ENCODE data around the gene DDX1. TPM values are rescaled to one million over a fixed set of nuclear protein-coding genes. Genes with fewer than 3 reads are reported as not detected.

Gene DDX1
- total RNA-seq, 1 experiment from 2014 or later: 115 TPM

DNA sequence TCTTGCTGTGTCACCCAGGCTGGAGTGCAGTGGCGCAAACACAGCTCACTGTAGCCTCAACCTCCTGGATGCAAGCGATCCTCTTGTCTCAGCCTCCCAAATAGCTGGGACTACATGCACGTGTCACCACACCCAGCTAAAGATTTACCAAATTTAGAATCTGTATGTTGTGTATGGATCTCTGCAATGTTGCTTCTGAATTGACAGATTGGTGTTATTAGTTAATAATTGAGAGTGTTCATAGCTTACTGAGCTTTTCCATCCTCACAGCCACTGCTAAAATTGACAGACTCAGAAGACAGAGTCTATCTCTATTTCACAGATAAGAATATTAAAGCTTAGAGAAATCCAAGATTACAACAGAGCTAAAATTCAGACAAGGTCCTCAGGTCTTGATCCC is 26.3 kb upstream of the DDX1 start (continued):
- TF ChIP-seq, protein P1, sequence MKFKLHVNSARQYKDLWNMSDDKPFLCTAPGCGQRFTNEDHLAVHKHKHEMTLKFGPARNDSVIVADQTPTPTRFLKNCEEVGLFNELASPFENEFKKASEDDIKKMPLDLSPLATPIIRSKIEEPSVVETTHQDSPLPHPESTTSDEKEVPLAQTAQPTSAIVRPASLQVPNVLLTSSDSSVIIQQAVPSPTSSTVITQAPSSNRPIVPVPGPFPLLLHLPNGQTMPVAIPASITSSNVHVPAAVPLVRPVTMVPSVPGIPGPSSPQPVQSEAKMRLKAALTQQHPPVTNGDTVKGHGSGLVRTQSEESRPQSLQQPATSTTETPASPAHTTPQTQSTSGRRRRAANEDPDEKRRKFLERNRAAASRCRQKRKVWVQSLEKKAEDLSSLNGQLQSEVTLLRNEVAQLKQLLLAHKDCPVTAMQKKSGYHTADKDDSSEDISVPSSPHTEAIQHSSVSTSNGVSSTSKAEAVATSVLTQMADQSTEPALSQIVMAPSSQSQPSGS (CRISPR knock-in tag; IDR thresholded peaks at IDR 0.05; ENCODE audit: borderline replicate concordance, low read depth): no peak
- TF ChIP-seq, protein P2, sequence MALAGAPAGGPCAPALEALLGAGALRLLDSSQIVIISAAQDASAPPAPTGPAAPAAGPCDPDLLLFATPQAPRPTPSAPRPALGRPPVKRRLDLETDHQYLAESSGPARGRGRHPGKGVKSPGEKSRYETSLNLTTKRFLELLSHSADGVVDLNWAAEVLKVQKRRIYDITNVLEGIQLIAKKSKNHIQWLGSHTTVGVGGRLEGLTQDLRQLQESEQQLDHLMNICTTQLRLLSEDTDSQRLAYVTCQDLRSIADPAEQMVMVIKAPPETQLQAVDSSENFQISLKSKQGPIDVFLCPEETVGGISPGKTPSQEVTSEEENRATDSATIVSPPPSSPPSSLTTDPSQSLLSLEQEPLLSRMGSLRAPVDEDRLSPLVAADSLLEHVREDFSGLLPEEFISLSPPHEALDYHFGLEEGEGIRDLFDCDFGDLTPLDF (CRISPR knock-in tag; IDR thresholded peaks at IDR 0.05): no peak
- TF ChIP-seq, protein P3, sequence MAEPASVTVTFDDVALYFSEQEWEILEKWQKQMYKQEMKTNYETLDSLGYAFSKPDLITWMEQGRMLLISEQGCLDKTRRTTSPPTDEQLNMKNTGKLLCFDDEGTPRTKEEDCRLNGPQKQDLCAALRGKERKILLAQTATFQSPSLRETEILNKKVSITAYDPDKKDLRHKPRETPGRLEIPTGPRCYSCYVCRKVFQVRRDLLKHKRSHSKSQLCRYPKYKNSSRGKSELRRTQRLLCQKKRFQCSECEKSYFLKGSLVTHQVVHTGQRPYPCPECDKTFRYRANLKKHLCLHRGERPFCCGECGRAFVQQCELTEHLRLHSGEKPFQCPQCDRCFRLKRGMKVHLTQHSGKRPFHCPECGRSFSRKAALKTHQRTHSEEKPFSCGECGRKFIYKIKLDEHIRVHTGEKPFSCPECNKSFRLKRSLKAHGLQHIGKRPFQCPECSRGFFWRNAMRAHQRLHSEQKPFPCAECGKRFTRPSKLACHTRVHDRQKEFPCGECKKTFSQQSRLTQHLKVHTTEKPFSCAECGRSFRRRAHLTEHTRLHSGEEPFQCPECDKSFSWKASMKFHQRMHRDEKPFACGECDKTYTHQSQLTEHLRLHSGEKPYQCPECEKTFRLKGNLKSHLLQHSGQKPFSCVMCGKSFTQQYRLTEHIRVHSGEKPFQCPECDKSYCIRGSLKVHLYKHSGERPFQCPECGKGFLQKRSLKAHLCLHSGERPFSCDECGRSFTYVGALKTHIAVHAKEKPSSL (CRISPR knock-in tag; conservative IDR thresholded peaks at IDR 0.05): no peak
- TF ChIP-seq ZNF121 (CRISPR knock-in tag; IDR thresholded peaks at IDR 0.05): no peak

DNA sequence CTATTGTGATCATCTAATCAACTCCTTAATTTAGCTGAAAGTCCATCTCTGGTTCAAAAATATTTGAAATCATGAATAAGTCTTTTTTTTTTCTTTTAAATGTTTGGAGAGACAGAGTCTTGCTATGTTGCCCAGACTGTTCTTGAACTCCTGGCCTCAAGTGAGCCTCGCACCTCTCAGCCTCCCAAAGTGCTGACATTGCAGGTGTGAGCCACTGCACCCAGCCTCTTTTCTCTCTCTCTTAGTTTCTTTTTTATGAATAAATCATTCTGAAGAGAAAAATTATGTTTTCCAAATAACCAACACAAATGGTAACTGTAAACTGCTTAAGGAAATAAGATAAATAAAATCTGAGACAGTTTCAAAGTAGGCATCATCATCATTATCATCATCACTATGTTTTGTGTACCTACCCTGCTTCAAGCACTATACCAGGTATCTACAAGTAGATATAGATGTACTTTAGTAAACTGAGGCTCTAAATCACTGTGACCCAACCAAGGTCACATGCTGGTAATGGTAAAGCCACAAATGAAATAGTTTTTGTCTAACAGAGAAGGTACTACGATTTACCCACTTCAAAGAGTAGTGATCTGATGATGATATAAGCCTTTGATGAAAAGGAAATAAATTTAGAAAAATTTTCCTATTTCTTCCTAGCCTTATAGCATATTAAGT is 25.5 kb upstream of the DDX1 start:
- Mint-ChIP-seq H3K36me3 (no peaks in the 10 kb centered on the region), H3K4me3 (no peak overlapping the region), H3K9me3 (no peaks in the 10 kb centered on the region), H3K27ac (no peak overlapping the region), H3K27me3 (ENCODE audit: low read depth) (peaks cover 6% of the 10 kb centered on the region), H3K4me1 (peaks cover 10% of the 10 kb centered on the region)
- DNase-seq (ENCODE audit: low spot score) (no peak), ATAC-seq (no peak)
- ChIA-PET CTCF (interaction anchor here (1.0 to 1.1 kb wide), 2 partner anchors 11 kb away, joined by 5 to 7 read pairs; no protein-coding TSS in a partner anchor), POLR2A (no interaction called here)
- TF ChIP-seq ZNF423 (CRISPR knock-in tag; IDR thresholded peaks at IDR 0.05) (no peak), ZBTB21 (CRISPR knock-in tag; IDR thresholded peaks at IDR 0.05; ENCODE audit: borderline replicate concordance) (no peak), MYBL2 (CRISPR knock-in tag; IDR thresholded peaks at IDR 0.05) (no peak), ESRRA (CRISPR knock-in tag; IDR thresholded peaks at IDR 0.05; ENCODE audit: borderline replicate concordance) (no peak), ZNF138 (CRISPR knock-in tag; conservative IDR thresholded peaks at IDR 0.05) (no peak)
- TF ChIP-seq, protein P4, sequence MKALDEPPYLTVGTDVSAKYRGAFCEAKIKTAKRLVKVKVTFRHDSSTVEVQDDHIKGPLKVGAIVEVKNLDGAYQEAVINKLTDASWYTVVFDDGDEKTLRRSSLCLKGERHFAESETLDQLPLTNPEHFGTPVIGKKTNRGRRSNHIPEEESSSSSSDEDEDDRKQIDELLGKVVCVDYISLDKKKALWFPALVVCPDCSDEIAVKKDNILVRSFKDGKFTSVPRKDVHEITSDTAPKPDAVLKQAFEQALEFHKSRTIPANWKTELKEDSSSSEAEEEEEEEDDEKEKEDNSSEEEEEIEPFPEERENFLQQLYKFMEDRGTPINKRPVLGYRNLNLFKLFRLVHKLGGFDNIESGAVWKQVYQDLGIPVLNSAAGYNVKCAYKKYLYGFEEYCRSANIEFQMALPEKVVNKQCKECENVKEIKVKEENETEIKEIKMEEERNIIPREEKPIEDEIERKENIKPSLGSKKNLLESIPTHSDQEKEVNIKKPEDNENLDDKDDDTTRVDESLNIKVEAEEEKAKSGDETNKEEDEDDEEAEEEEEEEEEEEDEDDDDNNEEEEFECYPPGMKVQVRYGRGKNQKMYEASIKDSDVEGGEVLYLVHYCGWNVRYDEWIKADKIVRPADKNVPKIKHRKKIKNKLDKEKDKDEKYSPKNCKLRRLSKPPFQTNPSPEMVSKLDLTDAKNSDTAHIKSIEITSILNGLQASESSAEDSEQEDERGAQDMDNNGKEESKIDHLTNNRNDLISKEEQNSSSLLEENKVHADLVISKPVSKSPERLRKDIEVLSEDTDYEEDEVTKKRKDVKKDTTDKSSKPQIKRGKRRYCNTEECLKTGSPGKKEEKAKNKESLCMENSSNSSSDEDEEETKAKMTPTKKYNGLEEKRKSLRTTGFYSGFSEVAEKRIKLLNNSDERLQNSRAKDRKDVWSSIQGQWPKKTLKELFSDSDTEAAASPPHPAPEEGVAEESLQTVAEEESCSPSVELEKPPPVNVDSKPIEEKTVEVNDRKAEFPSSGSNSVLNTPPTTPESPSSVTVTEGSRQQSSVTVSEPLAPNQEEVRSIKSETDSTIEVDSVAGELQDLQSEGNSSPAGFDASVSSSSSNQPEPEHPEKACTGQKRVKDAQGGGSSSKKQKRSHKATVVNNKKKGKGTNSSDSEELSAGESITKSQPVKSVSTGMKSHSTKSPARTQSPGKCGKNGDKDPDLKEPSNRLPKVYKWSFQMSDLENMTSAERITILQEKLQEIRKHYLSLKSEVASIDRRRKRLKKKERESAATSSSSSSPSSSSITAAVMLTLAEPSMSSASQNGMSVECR (CRISPR knock-in tag; IDR thresholded peaks at IDR 0.05; ENCODE audit: borderline replicate concordance): no peak
- TF ChIP-seq, protein P5, sequence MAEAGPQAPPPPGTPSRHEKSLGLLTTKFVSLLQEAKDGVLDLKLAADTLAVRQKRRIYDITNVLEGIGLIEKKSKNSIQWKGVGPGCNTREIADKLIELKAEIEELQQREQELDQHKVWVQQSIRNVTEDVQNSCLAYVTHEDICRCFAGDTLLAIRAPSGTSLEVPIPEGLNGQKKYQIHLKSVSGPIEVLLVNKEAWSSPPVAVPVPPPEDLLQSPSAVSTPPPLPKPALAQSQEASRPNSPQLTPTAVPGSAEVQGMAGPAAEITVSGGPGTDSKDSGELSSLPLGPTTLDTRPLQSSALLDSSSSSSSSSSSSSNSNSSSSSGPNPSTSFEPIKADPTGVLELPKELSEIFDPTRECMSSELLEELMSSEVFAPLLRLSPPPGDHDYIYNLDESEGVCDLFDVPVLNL (CRISPR knock-in tag; IDR thresholded peaks at IDR 0.05; ENCODE audit: borderline replicate concordance, low read depth): no peak
- TF ChIP-seq, protein P6, sequence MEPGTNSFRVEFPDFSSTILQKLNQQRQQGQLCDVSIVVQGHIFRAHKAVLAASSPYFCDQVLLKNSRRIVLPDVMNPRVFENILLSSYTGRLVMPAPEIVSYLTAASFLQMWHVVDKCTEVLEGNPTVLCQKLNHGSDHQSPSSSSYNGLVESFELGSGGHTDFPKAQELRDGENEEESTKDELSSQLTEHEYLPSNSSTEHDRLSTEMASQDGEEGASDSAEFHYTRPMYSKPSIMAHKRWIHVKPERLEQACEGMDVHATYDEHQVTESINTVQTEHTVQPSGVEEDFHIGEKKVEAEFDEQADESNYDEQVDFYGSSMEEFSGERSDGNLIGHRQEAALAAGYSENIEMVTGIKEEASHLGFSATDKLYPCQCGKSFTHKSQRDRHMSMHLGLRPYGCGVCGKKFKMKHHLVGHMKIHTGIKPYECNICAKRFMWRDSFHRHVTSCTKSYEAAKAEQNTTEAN (CRISPR knock-in tag; IDR thresholded peaks at IDR 0.05): no peak
- TF ChIP-seq, protein P3 (CRISPR knock-in tag; conservative IDR thresholded peaks at IDR 0.05): no peak

Data from WTC11 (cell line).